ENCODE measurements around the gene C9. TPM values are rescaled to one million over a fixed set of nuclear protein-coding genes. Genes with fewer than 3 reads are reported as not detected.

Gene C9
- total and polyA plus RNA-seq, 2 of the 4 experiments (the other 2 are of a cell fraction): not detected

DNA sequence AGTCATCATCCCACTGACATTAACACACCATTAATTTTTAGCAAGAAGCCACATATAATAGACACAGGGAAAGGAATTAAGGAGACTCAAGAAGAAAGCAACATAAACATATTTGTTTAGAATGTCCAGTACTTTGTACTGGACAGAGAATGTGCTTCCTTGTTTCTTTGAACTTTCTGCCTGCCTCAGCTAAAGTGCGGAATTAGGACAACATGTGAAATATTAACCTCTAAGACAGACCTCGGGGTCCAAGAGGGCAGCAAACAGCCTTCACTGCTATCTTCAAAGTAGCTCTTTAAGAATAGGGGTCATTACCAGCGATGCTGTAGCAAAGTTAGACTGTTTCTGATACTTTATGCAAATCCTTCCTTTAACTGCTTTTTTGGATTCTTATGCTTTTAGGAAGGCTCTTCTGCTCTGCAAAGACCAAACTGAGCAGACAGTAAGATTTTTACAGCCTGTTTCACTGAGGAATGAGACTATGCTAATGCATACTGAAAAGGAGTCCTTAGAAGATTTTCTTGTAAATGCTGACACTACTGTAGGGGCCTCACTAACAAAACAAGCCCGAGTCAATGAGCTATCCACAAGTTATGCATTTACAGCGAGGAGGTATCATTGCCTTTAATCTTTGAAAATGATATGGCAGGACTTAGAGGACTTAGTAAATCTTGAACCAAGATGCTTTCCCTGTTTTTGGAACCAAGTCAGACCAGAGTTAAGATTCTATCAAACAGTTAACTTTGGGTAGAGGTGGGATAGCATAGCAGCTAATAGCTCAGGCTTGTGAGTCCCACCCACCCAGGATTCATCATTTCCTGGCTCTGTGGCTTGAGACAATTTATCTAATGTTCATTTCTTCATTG lies 36.7 kb upstream of the C9 start:
- Histone ChIP-seq H3K9me1 (ENCODE audit: insufficient read depth, low read length) (peaks cover 11% of the 10 kb centered on the region), H2BK120ac (ENCODE audit: low read depth, low read length) (peak overlapping the region; percentile 77), H2BK5ac (ENCODE audit: low read depth, low read length, poor library complexity, severe bottlenecking) (peak overlapping the region; percentile 93), H4K8ac (ENCODE audit: low read depth in 2 of 2, low read length in 2 of 2) (peak overlapping the region in 1 of 2 experiments; percentile 87; a peak in 2 of 4 replicates), H2AFZ (replicated peaks; ENCODE audit: low read length, poor library complexity) (no peak overlapping the region), H4K5ac (ENCODE audit: low read depth, low read length) (peak overlapping the region; percentile 95), H2AK9ac (replicated peaks; ENCODE audit: low read depth, low read length, poor library complexity) (no peak overlapping the region), H2BK15ac (ENCODE audit: low read depth, low read length) (peak overlapping the region; percentile 43; the same call in 2 of the 3 replicates), H2BK20ac (ENCODE audit: low read depth, low read length) (peak overlapping the region; percentile 59), H3K18ac (ENCODE audit: low read depth, low read length) (peak overlapping the region; percentile 96), H3K27ac (ENCODE audit: insufficient read depth, low read length) (peak overlapping the region; percentile 92; the same call in 1 of the 2 replicates), H3K36me3 (ENCODE audit: control insufficient read depth, insufficient read depth, low read length) (peaks cover 17% of the 10 kb centered on the region), H2AK5ac (ENCODE audit: low read depth, low read length) (peak overlapping the region; percentile 69; the same call in 1 of the 2 replicates), H3K9ac (ENCODE audit: low read depth, low read length) (peak overlapping the region; percentile 56), H3K9me3 (ENCODE audit: control insufficient read depth, insufficient read depth, low read length) (no peaks in the 10 kb centered on the region), H3K4me3 (ENCODE audit: insufficient read depth, low read depth, low read length) (no peak overlapping the region), H3K4me2 (ENCODE audit: low read depth, low read length) (peak overlapping the region; percentile 92), H3K14ac (replicated peaks; ENCODE audit: low read depth, low read length) (peak overlapping the region; percentile 69), H3K27me3 (ENCODE audit: control insufficient read depth, insufficient read depth, low read length) (no peaks in the 10 kb centered on the region), H3K79me1 (ENCODE audit: low read depth in 1 of 2, low read length in 2 of 2) (peaks cover 23 to 68% of the 10 kb centered on the region in 2 experiments), H4K91ac (ENCODE audit: insufficient read depth, low read depth, low read length) (peak overlapping the region; percentile 64), H4K20me1 (ENCODE audit: insufficient read depth, low read length) (peaks cover 16% of the 10 kb centered on the region; the same call in 1 of the 2 replicates), H3K23ac (ENCODE audit: low read depth, low read length) (peak overlapping the region; percentile 69), H3K56ac (ENCODE audit: extremely low read depth, insufficient read depth, low read length) (no peak overlapping the region; the same call in 1 of the 2 replicates), H3K4ac (ENCODE audit: low read depth, low read length) (peak overlapping the region; percentile 83), H3K4me1 (ENCODE audit: control insufficient read depth, insufficient read depth, low read length) (peaks cover 32% of the 10 kb centered on the region)
- ATAC-seq (ENCODE audit: low read depth) (peak; percentile 52), DNase-seq (peak; percentile 67)
- dilution Hi-C loops (cut with HindIII; ENCODE audit: low sequenced_read_pairs, unreplicated experiment): no loop called here
- in situ Hi-C loops (cut with MboI; ENCODE audit: low sequenced_read_pairs): no loop called here
- BruUV-seq (replicated peaks): no TSS peak
- POLR2A ChIA-PET (ENCODE audit: unreplicated experiment): interaction anchor here (1.0 kb wide), 1 partner anchor 24 kb away, joined by 3 read pairs; the partner anchor contains the start of gene DAB2
- intact Hi-C loops (cut with micrococcal nuclease): no loop called here
- CTCF ChIA-PET: no interaction called here
- TF ChIP-seq BHLHE40 (IDR thresholded peaks at IDR 0.05; ENCODE audit: low read depth, low read length) (no peak), MAFK (IDR thresholded peaks at IDR 0.05; ENCODE audit: low read depth, low read length) (peak; percentile 43; the same call in 1 of the 2 replicates), SMC3 (IDR thresholded peaks at IDR 0.05; ENCODE audit: low read depth, low read length) (no peak)
- 67% methylated on average over 2 of the region's 5 CpGs; no CpG with 5 or more reads in 1 of the 2 experiments for WGBS, 2 experiments (ENCODE audit: extremely low coverage in 2 of 2, insufficient read length in 1 of 2)
